PC-9 (cell line): ENCODE measurements around the gene SELENBP1. TPM values are rescaled to one million over a fixed set of nuclear protein-coding genes. Genes with fewer than 3 reads are reported as not detected.

ENCODE experiments used
- BruUV-seq: library from RNA; stranded (reverse); fragments of 400-500 nt; replicated peaks from 2 replicates; lab custom pipeline; 2021; lab: Mats Ljungman, UMichigan
- CTCF ChIA-PET: fragments of 300-600 bp; sonication (Branson Sonifier 250); formaldehyde crosslinking; loops from one replicate; lab custom pipeline; 2022; ENCODE audit warnings: antibody characterized with exemption; lab: Charles Lee
- POLR2A ChIA-PET: fragments of 300-600 bp; sonication (Branson Sonifier 250); formaldehyde crosslinking; loops from one replicate; lab custom pipeline; 2022; ENCODE audit warnings: antibody characterized with exemption; ENCODE audit not compliant: unreplicated experiment; lab: Charles Lee
- DNase-seq, 2 experiments: peaks; one replicate each; pipeline versions ENCODE4 v3.0.0 to v3.0.0-alpha.2; 2015 to 2022; ENCODE audit warnings: mixed read lengths in 1 of 2
- H2AFZ ChIP-seq: fragments of 200-600 bp; sonication (generic); 2 replicates; pipeline ENCODE4 v1.8.1; 2017; ENCODE audit warnings: antibody characterized with exemption
- H3F3A ChIP-seq: fragments of 200-600 bp; sonication (generic); 2 replicates; pipeline ENCODE4 v1.8.1; 2017; ENCODE audit warnings: antibody characterized with exemption, mild to moderate bottlenecking, low read depth; ENCODE audit not compliant: insufficient read depth
- H3K27ac ChIP-seq: fragments of 200-600 bp; sonication (generic); 2 replicates; pipeline ENCODE4 v1.6.1; 2016; ENCODE audit warnings: mixed run types
- H3K27me3 ChIP-seq: fragments of 200-600 bp; sonication (generic); 2 replicates; pipeline ENCODE4 v1.6.1; 2016; ENCODE audit warnings: low read depth, mixed run types; ENCODE audit not compliant: insufficient read depth
- H3K36me3 ChIP-seq: fragments of 200-600 bp; sonication (generic); 2 replicates; pipeline ENCODE4 v1.6.1; 2016; ENCODE audit warnings: low read depth, mixed run types
- H3K4me1 ChIP-seq: fragments of 200-600 bp; sonication (generic); replicated peaks from 2 replicates; pipeline ENCODE4 v1.6.1; 2016; ENCODE audit warnings: mixed run types; ENCODE audit not compliant: insufficient read depth
- H3K4me2 ChIP-seq: fragments of 200-600 bp; sonication (generic); 2 replicates; pipeline ENCODE4 v1.6.1; 2017; ENCODE audit warnings: mixed run types
- H3K4me3 ChIP-seq: fragments of 200-600 bp; sonication (generic); 2 replicates; pipeline ENCODE4 v1.6.1; 2016; ENCODE audit warnings: mixed run types
- H3K79me2 ChIP-seq: fragments of 200-600 bp; sonication (generic); 2 replicates; pipeline ENCODE4 v1.6.1; 2017; ENCODE audit warnings: low read depth, mixed run types
- H3K9me2 ChIP-seq: fragments of 200-600 bp; sonication (generic); 2 replicates; pipeline ENCODE4 v1.8.1; 2017; ENCODE audit warnings: mild to moderate bottlenecking; ENCODE audit not compliant: insufficient read depth
- H3K9me3 ChIP-seq: fragments of 200-600 bp; sonication (generic); 2 replicates; pipeline ENCODE4 v1.8.1; 2016; ENCODE audit warnings: low read depth; ENCODE audit not compliant: insufficient read depth
- H4K20me1 ChIP-seq: fragments of 200-600 bp; sonication (generic); 2 replicates; pipeline ENCODE4 v1.8.1; 2017; ENCODE audit not compliant: insufficient read depth
- EZH2 ChIP-seq: fragments of 200-600 bp; sonication (generic); IDR thresholded peaks from 2 replicates; pipeline ENCODE4 v1.8.0; 2017; ENCODE audit warnings: antibody characterized with exemption, low read depth
- intact Hi-C: fragments of 100-400 bp; cut with micrococcal nuclease; formaldehyde crosslinking; loops from one replicate; pipeline ENCODE4 v1.10.0; 2022; ENCODE audit not compliant: unreplicated experiment
- total RNA-seq: library from RNA; stranded (reverse); gene quantifications from 2 replicates; pipeline ENCODE4 v1.2.3, GENCODE V29; 2021
- TF ChIP-seq, protein P1 (sequence below): fragments of 200-600 bp; sonication (generic); conservative IDR thresholded peaks from 2 replicates; pipeline ENCODE4 v1.6.1; 2017; ENCODE audit warnings: mixed run types, antibody characterized with exemption, mild to moderate bottlenecking, moderate library complexity

The SELENBP1 gene
- total RNA-seq, 1 experiment from 2014 or later: 11.3 TPM

DNA sequence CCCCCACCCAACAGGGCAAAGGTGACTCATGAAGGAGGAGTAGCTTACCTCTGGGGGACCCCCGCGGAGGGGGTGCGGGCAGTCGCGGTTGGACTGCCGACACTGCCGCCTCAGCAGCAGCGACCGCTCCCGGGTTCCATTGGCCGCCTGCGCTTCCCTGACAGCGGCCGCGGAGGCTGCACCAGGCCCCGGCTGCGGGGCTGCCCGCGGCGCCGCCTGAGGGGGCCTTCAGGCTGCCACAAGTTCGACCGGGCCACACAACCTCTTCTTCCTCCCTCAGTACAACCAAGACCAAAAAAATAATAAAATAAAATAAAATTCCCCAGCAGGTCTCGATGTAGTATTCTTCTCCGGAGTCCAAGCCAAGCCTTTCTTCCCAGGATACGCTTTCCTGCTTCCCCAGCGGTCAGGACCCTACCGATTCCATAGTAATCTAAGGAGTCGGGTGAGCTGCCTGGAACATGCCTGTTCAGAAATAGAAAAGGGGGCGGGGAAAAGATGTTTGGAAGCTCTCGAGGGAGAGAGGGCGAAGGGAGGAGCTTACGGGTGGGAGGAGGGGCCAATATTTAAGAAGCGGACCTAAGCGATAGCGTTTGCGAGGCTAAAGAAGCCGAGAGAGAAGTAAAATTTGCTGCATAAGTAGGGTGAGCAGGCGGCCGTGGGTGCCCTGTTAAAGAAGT is 45.1 kb downstream of the SELENBP1 start, which contains the start of gene PI4KB:
Gene PI4KB, minus strand, starts transcription at position 194 of the 680 bp plus-strand sequence. CDS start 10,935 bp downstream, outside the sequence.
- Histone ChIP-seq H4K20me1 (no peaks in the 10 kb centered on the region), H3K4me3 (peak within 1 kb of the TSS; percentile 74), H3K9me2 (no peaks in the 10 kb centered on the region), H3K9me3 (no peaks in the 10 kb centered on the region), H3K27me3 (no peaks in the 10 kb centered on the region), H3K79me2 (peaks cover 27% of the 10 kb centered on the region), H3K27ac (peak within 1 kb of the TSS; percentile 80), H3K4me1 (peaks cover 20% of the 10 kb centered on the region), H3K36me3 (0 out of 2 replicates have a peak, but pooled peaks cover 11% of the 10 kb centered on the region), H3F3A (peaks cover 6% of the 10 kb centered on the region; the same call in 1 of the 2 replicates), H3K4me2 (peak within 1 kb of the TSS; percentile 90), H2AFZ (peak within 1 kb of the TSS; percentile 97)
- ChIA-PET POLR2A (interaction anchor here (0.5 to 1.9 kb wide), 8 partner anchors 11 to 619 kb away, joined by 3 to 31 read pairs (median 4); partner anchors contain the start of genes PSMD4 and ZNF687), CTCF (interaction anchor here (0.6 to 2.6 kb wide), 3 partner anchors 14 to 509 kb away, joined by 3 to 14 read pairs (median 4); no protein-coding TSS in a partner anchor)
- peak; percentile 92 to 94 for DNase-seq
- intact Hi-C loops: no loop called here
- TF ChIP-seq, protein P1, sequence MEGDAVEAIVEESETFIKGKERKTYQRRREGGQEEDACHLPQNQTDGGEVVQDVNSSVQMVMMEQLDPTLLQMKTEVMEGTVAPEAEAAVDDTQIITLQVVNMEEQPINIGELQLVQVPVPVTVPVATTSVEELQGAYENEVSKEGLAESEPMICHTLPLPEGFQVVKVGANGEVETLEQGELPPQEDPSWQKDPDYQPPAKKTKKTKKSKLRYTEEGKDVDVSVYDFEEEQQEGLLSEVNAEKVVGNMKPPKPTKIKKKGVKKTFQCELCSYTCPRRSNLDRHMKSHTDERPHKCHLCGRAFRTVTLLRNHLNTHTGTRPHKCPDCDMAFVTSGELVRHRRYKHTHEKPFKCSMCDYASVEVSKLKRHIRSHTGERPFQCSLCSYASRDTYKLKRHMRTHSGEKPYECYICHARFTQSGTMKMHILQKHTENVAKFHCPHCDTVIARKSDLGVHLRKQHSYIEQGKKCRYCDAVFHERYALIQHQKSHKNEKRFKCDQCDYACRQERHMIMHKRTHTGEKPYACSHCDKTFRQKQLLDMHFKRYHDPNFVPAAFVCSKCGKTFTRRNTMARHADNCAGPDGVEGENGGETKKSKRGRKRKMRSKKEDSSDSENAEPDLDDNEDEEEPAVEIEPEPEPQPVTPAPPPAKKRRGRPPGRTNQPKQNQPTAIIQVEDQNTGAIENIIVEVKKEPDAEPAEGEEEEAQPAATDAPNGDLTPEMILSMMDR: no peak
- BruUV-seq: no TSS peak

DNA sequence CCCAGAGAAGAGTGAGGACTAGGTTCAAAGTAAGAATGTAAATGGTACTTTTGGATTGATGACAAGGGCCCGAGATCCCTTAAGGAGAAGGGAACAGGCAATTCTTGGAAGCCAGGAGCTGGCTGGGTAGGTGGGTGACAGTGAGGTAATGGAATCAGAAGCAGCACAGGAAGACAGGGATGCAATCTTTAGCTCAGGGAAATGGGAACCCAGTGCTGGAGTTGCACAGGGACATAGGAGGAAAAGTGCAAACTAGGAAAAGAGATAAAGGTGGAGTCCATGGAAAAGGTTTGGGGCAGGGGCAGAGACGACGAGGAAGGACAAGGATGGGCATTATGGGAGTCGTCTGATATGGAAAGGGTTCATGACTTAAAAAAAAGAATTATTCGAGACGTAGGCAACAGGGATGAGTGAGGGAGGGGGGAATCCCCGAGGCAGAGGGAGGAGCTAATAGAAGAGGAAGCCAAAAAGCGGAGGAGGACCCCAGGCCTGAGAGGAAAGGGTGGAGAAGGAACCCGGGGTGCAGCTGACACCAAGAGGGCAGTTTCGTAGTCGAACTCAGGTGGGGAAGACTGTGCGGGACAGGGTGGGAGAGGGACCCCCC is 45.8 kb downstream of the SELENBP1 start:
- Histone ChIP-seq H2AFZ (peak overlapping the region; percentile 97; the same call in 1 of the 2 replicates), H3K4me2 (peak overlapping the region; percentile 90), H3K36me3 (peaks cover 11% of the 10 kb centered on the region; the same call in 1 of the 2 replicates), H3K9me2 (no peaks in the 10 kb centered on the region), H3F3A (peaks cover 6% of the 10 kb centered on the region; the same call in 1 of the 2 replicates), H3K9me3 (no peaks in the 10 kb centered on the region), H3K79me2 (peaks cover 27% of the 10 kb centered on the region), H3K4me1 (peaks cover 20% of the 10 kb centered on the region), H3K4me3 (peak overlapping the region; percentile 74), H4K20me1 (no peaks in the 10 kb centered on the region; the same call in 1 of the 2 replicates), H3K27ac (peak overlapping the region; percentile 80; the same call in 1 of the 2 replicates), H3K27me3 (no peaks in the 10 kb centered on the region)
- DNase-seq: peak in 1 of 2 experiments; percentile 33
- TF ChIP-seq, protein P1: no peak
- TF ChIP-seq EZH2: no peak
- CTCF ChIA-PET: interaction anchor here (0.6 to 2.6 kb wide), 3 partner anchors 14 to 1140 kb away, joined by 4 to 14 read pairs (median 5); no protein-coding TSS in a partner anchor
- intact Hi-C loops: no loop called here
- no TSS peak for BruUV-seq
- POLR2A ChIA-PET: interaction anchor here (0.5 to 1.9 kb wide), 7 partner anchors 10 to 672 kb away, joined by 3 to 31 read pairs (median 6); partner anchors contain the start of genes PSMD4 and ZNF687
